ENCODE data around the gene PSMB1. TPM values are rescaled to one million over a fixed set of nuclear protein-coding genes. Genes with fewer than 3 reads are reported as not detected.

PSMB1 gene
- total and polyA plus RNA-seq, 9 of the 15 experiments (the other 6 are each of a cell fraction or from before 2014, with no cell fraction given), result 447 to 2,953 (median 884) TPM

DNA sequence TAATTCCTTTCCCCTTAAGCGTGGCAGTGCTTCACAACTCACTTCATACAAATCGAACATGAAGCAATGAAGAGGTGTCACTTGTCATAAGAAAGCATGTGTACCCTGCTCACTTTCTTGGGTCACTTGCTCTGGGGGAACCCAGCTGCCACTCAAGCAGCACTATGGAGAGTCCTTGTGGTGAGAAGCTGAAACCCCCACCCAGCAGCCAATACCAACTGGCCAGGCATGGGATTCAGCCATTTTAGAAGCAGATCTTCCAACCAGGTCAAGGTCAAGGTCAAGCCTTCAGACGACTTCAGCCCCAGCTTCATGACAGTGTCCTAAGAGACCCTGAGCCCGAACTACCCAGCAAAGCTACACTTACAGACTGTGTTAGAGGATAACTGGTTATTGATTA lies 62.8 kb downstream of the PSMB1 start:
- TF ChIP-seq MYBL2 (IDR thresholded peaks at IDR 0.05; ENCODE audit: low read depth), result no peak
- no peak for TF ChIP-seq MYBL2 (CRISPR knock-in tag; IDR thresholded peaks at IDR 0.05; ENCODE audit: borderline replicate concordance)
- TF ChIP-seq ESRRA (IDR thresholded peaks at IDR 0.05; ENCODE audit: borderline replicate concordance, low read depth), result peak; percentile 54; the same call in 1 of the 2 replicates
- ChIA-PET CTCF (ENCODE audit: low intra/inter-chr PET ratio) (no interaction called here), POLR2A (interaction anchor here (0.7 kb wide), 1 partner anchor 46 kb away, joined by 3 read pairs; no protein-coding TSS in a partner anchor)
- Histone ChIP-seq H3K27me3 (ENCODE audit: control insufficient read depth in 2 of 2, insufficient read depth in 2 of 2, low read length in 2 of 2) (peaks cover 22 to 36% of the 10 kb centered on the region in 2 experiments), H4K20me1 (replicated peaks; ENCODE audit: control insufficient read depth, insufficient read depth, low read length) (no peaks in the 10 kb centered on the region), H3K4me2 (ENCODE audit: insufficient read depth, low read length) (no peak overlapping the region), H3K36me3 (ENCODE audit: control insufficient read depth, insufficient read depth, low read length) (no peaks in the 10 kb centered on the region), H3K9me1 (ENCODE audit: control insufficient read depth, insufficient read depth, low read length) (no peaks in the 10 kb centered on the region), H2AFZ (ENCODE audit: low read depth, low read length) (no peak overlapping the region), H3K9ac (ENCODE audit: insufficient read depth in 1 of 2, low read depth in 2 of 2, low read length in 2 of 2) (no peak overlapping the region), H3K4me1 (replicated peaks in 1 of 2; ENCODE audit: control insufficient read depth in 2 of 2, insufficient read depth in 2 of 2, low read length in 2 of 2) (no peaks in the 10 kb centered on the region), H3K4me3 (no peak overlapping the region), H3K27ac (ENCODE audit: extremely low read depth, low read depth, low read length) (no peak overlapping the region), H3K79me2 (ENCODE audit: control insufficient read depth, insufficient read depth, low read length) (no peaks in the 10 kb centered on the region), H3K9me3 (replicated peaks; ENCODE audit: control insufficient read depth, insufficient read depth, low read depth, low read length) (no peaks in the 10 kb centered on the region)
- no peak for ATAC-seq
- no peak for FAIRE-seq
- DNase-seq (ENCODE audit: extremely low read depth in 1 of 4, low spot score in 3 of 4), result no peak
- WGBS (ENCODE audit: insufficient coverage, low coverage, missing lambda C conversion rate), result 0% methylated on average over 4 of the region's 4 CpGs
- in situ Hi-C loops (cut with MboI) (no loop called here), intact Hi-C loops (cut with micrococcal nuclease) (no loop called here)
- BruUV-seq (replicated peaks), result no TSS peak

GRCh38 chr6:170489836-170490235 lies 63.3 kb downstream of the PSMB1 start:
- TF ChIP-seq MCM5 (IDR thresholded peaks at IDR 0.05; ENCODE audit: low read depth) (no peak), ZNF354B (CRISPR knock-in tag; IDR thresholded peaks at IDR 0.05) (no peak), ZNF143 (CRISPR knock-in tag; IDR thresholded peaks at IDR 0.05) (no peak)

More at GRCh38 chr6:170489836-170490235, 63.3 kb downstream of the PSMB1 start:
- 0% methylated on average over 3 of the region's 3 CpGs for WGBS (ENCODE audit: insufficient coverage, low coverage, missing lambda C conversion rate)
- no peaks in the 10 kb centered on the region for H3K9me1 ChIP-seq (ENCODE audit: control insufficient read depth, insufficient read depth, low read length)
- H3K4me3 ChIP-seq, result no peak overlapping the region
- ATAC-seq (no peak), DNase-seq (ENCODE audit: extremely low read depth in 1 of 4, low spot score in 3 of 4) (no peak), FAIRE-seq (no peak)
- H3K9ac ChIP-seq (ENCODE audit: insufficient read depth in 1 of 2, low read depth in 2 of 2, low read length in 2 of 2), result no peak overlapping the region
- no peak overlapping the region for H3K4me2 ChIP-seq (ENCODE audit: insufficient read depth, low read length)
- no peaks in the 10 kb centered on the region for H4K20me1 ChIP-seq (replicated peaks; ENCODE audit: control insufficient read depth, insufficient read depth, low read length)
- H3K36me3 ChIP-seq (ENCODE audit: control insufficient read depth, insufficient read depth, low read length), result no peaks in the 10 kb centered on the region
- no peaks in the 10 kb centered on the region for H3K79me2 ChIP-seq (ENCODE audit: control insufficient read depth, insufficient read depth, low read length)
- H3K9me3 ChIP-seq (replicated peaks; ENCODE audit: control insufficient read depth, insufficient read depth, low read depth, low read length), result no peaks in the 10 kb centered on the region
- intact Hi-C loops (cut with micrococcal nuclease), result no loop called here
- H2AFZ ChIP-seq (ENCODE audit: low read depth, low read length), result no peak overlapping the region
- no TSS peak for BruUV-seq (replicated peaks)
- no peaks in the 10 kb centered on the region for H3K4me1 ChIP-seq (replicated peaks in 1 of 2; ENCODE audit: control insufficient read depth in 2 of 2, insufficient read depth in 2 of 2, low read length in 2 of 2)
- no peak overlapping the region for H3K27ac ChIP-seq (ENCODE audit: extremely low read depth, low read depth, low read length)
- H3K27me3 ChIP-seq (ENCODE audit: control insufficient read depth in 2 of 2, insufficient read depth in 2 of 2, low read length in 2 of 2), result peaks cover 22 to 40% of the 10 kb centered on the region in 2 experiments
- in situ Hi-C loops (cut with MboI), result no loop called here
- CTCF ChIA-PET (ENCODE audit: low intra/inter-chr PET ratio), result no interaction called here
- POLR2A ChIA-PET, result interaction anchor here (0.7 kb wide), 1 partner anchor 46 kb away, joined by 3 read pairs; no protein-coding TSS in a partner anchor

All from K562 (cell line).